NCI-H2081 (cell line): ENCODE results near the gene ITGB6.

Experiments
- DNase-seq, 2 experiments: peaks; one replicate each; lab custom pipeline; 2025; lab: John Stamatoyannopoulos, UW

The ITGB6 gene

GRCh38 chr2:160087854-160088745 lies 112.0 kb downstream of the ITGB6 start:
- no peak for DNase-seq

- no peak for DNase-seq
These were observed 114.4 kb downstream of the ITGB6 start for GRCh38 chr2:160085662-160086061.

GRCh38 chr2:160077912-160078810 lies 121.9 kb downstream of the ITGB6 start:
- DNase-seq: no peak

GRCh38 chr2:160076914-160077313 lies 123.2 kb downstream of the ITGB6 start:
- DNase-seq: no peak

GRCh38 chr2:160076241-160076640 lies 123.8 kb downstream of the ITGB6 start:
- no peak for DNase-seq

- no peak for DNase-seq
These were observed 124.9 kb downstream of the ITGB6 start for GRCh38 chr2:160075171-160075570.

DNA sequence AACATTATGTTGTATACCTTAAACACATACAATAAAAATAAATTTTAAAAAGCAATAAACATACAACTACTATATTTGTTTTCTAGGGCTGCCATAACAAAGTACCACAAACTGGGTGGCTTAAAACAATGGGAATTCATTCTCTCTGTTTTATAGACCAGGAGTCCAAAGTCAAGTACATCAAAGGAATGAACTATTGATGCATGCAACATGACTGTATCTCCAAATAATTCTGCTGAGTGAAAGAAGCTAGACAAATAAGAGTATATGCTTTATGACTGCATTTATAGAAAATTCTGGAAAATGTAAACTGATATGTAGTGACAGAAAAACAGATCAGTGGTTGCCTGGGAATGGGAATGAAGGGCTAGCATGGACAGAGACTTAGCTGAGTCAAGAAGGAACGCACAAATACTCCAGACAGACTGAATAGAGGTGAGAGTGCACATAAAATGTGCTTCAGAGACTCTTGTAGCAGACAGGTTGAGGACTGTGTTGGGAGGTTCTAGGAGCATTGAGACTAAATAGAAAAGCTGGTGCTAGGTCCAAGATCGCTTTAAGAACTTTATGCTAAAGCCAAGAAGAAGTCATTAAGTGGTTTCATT lies 126.7 kb downstream of the ITGB6 start:
- no peak for DNase-seq

DNA sequence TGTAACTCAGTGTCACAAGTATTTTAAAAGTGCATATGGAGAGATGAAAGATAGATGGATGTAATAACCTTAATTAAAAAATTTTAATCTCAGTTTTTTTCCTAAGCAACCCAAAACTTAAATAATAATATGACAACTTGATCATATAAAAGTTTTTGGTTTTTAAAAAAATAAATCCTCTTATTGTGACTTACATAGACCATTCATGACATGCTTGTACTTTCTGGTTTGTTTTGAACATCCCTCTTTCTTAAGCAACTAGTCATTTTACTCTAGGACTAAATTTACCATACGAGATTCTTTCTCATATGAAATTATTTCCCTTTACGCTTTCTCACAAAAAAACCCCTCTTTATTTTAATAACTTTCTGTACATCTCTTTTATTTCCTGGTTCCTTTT lies 131.2 kb downstream of the ITGB6 start:
- DNase-seq: no peak

GRCh38 chr2:160064916-160065315 lies 135.2 kb downstream of the ITGB6 start:
- DNase-seq: no peak

GRCh38 chr2:160063879-160064612 lies 136.0 kb downstream of the ITGB6 start:
- DNase-seq: no peak

GRCh38 chr2:160063271-160063670 lies 136.8 kb downstream of the ITGB6 start:
- no peak for DNase-seq

GRCh38 chr2:160062292-160063005 lies 137.6 kb downstream of the ITGB6 start, which contains the start of gene PLA2R1:
Gene PLA2R1, minus strand, starts transcription at chr2:160062615. Its CDS starts 212 bp downstream, at chr2:160062403.
- no peak for DNase-seq

DNA sequence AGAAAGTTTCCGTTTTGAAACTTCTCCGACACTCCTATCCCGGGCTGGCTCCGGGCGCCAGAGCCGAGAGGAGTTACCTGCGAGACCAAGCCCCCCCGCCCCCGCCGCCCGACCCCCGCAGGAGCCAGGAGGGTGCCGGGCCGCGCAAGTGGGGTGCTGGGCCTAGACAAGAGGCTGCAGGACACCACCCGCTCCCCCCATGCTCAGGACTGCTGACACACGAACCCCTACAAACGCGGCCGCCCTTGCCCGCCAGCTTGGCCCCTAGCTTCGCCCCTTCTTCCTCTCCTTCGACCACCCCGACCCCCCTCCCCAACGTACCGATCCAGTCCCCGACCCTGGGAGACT lies 138.2 kb downstream of the ITGB6 start:
- DNase-seq: no peak

DNA sequence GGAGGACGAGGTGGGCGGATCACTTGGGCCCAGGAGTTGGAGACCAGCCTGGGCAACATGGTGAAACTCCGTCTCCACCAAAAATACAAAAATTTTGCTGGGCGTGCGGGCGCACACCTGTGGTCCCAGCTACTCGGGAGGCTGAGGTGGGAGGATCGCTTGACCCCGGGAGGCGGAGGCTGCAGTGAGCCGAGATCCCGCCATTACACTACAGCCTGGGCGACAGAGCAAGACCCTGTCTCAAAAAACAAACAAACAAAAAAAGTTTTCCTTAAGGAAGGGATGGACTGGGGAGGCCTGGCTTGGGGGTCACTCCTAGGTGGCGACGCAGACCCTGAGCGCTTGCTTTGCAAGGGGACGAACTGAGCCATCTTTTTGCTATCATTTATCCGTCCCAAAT lies 138.5 kb downstream of the ITGB6 start:
- DNase-seq: no peak

DNA sequence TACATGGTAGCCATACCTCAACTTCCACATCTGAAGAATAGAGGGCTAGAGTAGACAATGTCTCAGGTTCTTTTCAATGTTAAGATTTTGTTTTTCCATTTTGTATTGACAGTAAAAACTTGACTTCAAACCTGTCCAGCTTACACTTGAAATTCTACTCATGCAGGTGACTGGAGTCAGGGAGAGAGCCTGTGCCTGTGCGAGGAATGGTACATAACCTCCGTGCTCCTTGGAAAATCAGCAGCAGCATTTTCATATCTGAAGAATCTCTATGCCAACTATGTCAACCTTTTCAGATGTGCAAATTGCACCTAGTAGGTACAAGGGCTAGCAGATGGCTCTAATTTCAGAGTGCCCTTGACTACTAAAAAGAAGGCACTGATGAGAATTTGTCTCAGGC lies 139.8 kb downstream of the ITGB6 start:
- no peak for DNase-seq

DNA sequence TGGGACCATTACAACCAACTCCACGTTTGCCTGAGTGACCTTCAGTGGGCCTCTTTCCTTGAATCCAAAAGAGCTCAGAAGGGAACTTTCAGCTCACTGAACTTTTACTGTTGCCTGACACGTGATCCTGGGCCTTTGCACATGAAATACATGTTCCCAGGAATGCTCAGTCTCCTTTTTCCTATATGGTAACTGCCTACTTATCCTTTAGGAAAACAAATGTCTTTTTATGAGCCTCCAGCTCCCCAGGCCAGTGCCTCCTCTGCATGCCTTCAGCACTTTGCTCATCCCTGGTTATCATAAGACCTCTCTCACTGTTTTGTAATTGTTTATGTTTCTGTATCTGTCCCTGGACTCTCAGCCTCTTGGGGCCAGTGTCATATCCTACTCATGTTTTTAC lies 142.7 kb downstream of the ITGB6 start:
- no peak for DNase-seq

- DNase-seq: no peak
These were observed 144.4 kb downstream of the ITGB6 start for GRCh38 chr2:160055726-160056108.

GRCh38 chr2:160054984-160055725 lies 144.9 kb downstream of the ITGB6 start:
- no peak for DNase-seq

DNA sequence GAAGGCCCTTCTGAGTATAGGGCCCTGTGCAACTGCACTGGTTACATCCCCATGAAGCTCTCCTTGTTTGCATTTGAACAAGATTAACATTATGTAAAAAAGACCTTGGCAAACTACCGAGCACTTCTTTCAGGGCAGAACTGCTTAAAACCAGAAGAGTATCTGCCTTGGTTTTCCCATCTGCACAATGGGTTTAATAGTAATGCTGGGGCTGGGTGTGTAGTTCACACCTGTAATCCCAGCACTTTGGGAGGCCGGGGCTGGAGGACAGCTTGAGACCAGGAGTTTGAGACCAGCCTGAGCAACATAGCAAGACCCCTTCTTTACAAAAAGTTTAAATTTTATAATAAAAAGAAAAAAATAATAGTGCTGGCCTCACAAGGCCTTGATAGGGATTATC lies 146.1 kb downstream of the ITGB6 start:
- DNase-seq: no peak

DNA sequence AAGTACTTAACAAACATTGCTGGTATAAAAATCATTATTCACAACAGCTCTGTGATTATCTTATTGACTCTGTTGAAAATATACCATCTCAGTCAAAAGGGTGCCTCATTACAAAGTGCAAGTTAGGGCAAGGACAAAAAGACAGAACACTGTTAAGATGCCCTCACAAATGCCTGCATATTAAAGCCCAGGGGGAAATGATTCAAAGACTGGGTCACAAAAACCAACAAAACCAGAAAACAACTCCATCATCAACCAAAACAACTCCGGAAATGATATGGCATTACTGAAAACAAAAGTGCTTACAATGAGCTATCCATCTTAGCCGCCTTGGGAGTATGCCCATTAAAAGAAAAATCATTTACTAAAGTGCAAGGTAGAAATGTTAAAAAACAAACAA lies 147.5 kb downstream of the ITGB6 start:
- DNase-seq: no peak
